Transverse colon (tissue), 3 donors: ENCODE results near the gene CMBL.

Source experiments
- EP300 ChIP-seq: sonication (generic); formaldehyde crosslinking; IDR thresholded peaks from one replicate; pipeline ENCODE4 v1.6.1; 2017; ENCODE audit warnings: antibody characterized with exemption, low read depth
- TF ChIP-seq, protein P1 (sequence below), 5 experiments: fragments of 200-600 bp in 3 of 5; fragments of 450-650 bp in 2 of 5; sonication (generic) in 3 of 5; IDR thresholded peaks; 1 replicate in 2 of 5; 2 replicates in 3 of 5; pipeline ENCODE4 v1.5.1; 2016 to 2017; ENCODE audit warnings: antibody characterized with exemption in 5 of 5, inconsistent platforms in 3 of 5, mild to moderate bottlenecking in 2 of 5, moderate library complexity in 1 of 5

- TF ChIP-seq, protein P1, sequence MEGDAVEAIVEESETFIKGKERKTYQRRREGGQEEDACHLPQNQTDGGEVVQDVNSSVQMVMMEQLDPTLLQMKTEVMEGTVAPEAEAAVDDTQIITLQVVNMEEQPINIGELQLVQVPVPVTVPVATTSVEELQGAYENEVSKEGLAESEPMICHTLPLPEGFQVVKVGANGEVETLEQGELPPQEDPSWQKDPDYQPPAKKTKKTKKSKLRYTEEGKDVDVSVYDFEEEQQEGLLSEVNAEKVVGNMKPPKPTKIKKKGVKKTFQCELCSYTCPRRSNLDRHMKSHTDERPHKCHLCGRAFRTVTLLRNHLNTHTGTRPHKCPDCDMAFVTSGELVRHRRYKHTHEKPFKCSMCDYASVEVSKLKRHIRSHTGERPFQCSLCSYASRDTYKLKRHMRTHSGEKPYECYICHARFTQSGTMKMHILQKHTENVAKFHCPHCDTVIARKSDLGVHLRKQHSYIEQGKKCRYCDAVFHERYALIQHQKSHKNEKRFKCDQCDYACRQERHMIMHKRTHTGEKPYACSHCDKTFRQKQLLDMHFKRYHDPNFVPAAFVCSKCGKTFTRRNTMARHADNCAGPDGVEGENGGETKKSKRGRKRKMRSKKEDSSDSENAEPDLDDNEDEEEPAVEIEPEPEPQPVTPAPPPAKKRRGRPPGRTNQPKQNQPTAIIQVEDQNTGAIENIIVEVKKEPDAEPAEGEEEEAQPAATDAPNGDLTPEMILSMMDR (IDR thresholded peaks at IDR 0.05) = no peak
- TF ChIP-seq EP300 = no peak
Observed at GRCh38 chr5:10343486-10343885, 35.8 kb upstream of the CMBL start.
